Astrocyte of the cerebellum (primary cell): ENCODE data around the gene CCDC146.
"Not testable (repeated sequence)": the region's sequence is repeated elsewhere in the genome, so short reads cannot be mapped to it uniquely, and the experiment has no call there.

ENCODE experiments used
- DNase-seq: peaks from one replicate; pipeline ENCODE4 v3.0.0-alpha.2; 2011; ENCODE audit warnings: low read depth
- H3K4me3 ChIP-seq: 2 replicates; pipeline ENCODE4 v1.5.1; 2011; ENCODE audit warnings: mild to moderate bottlenecking, low read depth, low read length, moderate library complexity
- CTCF ChIP-seq: IDR thresholded peaks from 2 replicates; pipeline ENCODE4 v1.5.1; 2012; ENCODE audit warnings: low read length, low read depth, moderate library complexity, mild to moderate bottlenecking; ENCODE audit errors: missing control alignments
- in situ Hi-C: cut with HindIII; loops from 2 replicates; pipeline ENCODE4 v1.10.0; 2017; ENCODE audit warnings: low sequenced_read_pairs

Gene CCDC146

GRCh38 chr7:77208416-77208815 is 86.0 kb downstream of the CCDC146 start:
- DNase-seq: no peak
- in situ Hi-C loops: no loop called here
- TF ChIP-seq CTCF: no peak
- no peak overlapping the region for H3K4me3 ChIP-seq

- no peak for TF ChIP-seq CTCF
- in situ Hi-C loops: no loop called here
- no peak overlapping the region for H3K4me3 ChIP-seq
- no peak for DNase-seq
Observed at GRCh38 chr7:77209479-77210139, 87.2 kb downstream of the CCDC146 start.

GRCh38 chr7:77216181-77216845 is 93.9 kb downstream of the CCDC146 start:
- no peak overlapping the region for H3K4me3 ChIP-seq
- DNase-seq: no peak
- in situ Hi-C loops: no loop called here
- no peak for TF ChIP-seq CTCF

GRCh38 chr7:77217474-77218185 is 95.2 kb downstream of the CCDC146 start:
- no peak for TF ChIP-seq CTCF
- DNase-seq: no peak
- no peak overlapping the region for H3K4me3 ChIP-seq
- in situ Hi-C loops: no loop called here

- in situ Hi-C loops, H3K4me3 ChIP-seq, DNase-seq: not testable (repeated sequence)
Observed at GRCh38 chr7:77219701-77220331, 97.4 kb downstream of the CCDC146 start.

- no peak for DNase-seq
Observed at GRCh38 chr7:77222065-77222464, 99.7 kb downstream of the CCDC146 start.

More at GRCh38 chr7:77222065-77222464, 99.7 kb downstream of the CCDC146 start:
- in situ Hi-C loops: no loop called here
- no peak for TF ChIP-seq CTCF
- H3K4me3 ChIP-seq: no peak overlapping the region
